ENCODE measurements around the gene ELOVL1. TPM values are rescaled to one million over a fixed set of nuclear protein-coding genes. Genes with fewer than 3 reads are reported as not detected.
A peak's percentile ranks its signal among the peaks of the same experiment; 100 is the strongest.
"Not testable (repeated sequence)": the region's sequence is repeated elsewhere in the genome, so short reads cannot be mapped to it uniquely, and the experiment has no call there.

The ELOVL1 gene
- total RNA-seq, 1 experiment from 2014 or later = 128 TPM

- Histone ChIP-seq H2AFZ (ENCODE audit: low read length) (0 out of 2 replicates have a peak overlapping the region, but pooled peaks have one; percentile 29), H3K4me3 (ENCODE audit: low read length) (peak overlapping the region; percentile 25; the same call in 1 of the 2 replicates), H3K9me2 (replicated peaks; ENCODE audit: low read length) (no peaks in the 10 kb centered on the region), H3K4me2 (ENCODE audit: low read length) (peak overlapping the region; percentile 67), H3F3A (ENCODE audit: low read length, unreplicated experiment) (peaks cover 19% of the 10 kb centered on the region), H3K36me3 (ENCODE audit: low read depth, low read length) (no peaks in the 10 kb centered on the region), H4K20me1 (ENCODE audit: low read length) (no peaks in the 10 kb centered on the region), H3K9ac (ENCODE audit: low read length) (peak overlapping the region; percentile 19; the same call in 1 of the 2 replicates), H3K27me3 (ENCODE audit: low read length) (no peaks in the 10 kb centered on the region), H3K9me3 (ENCODE audit: low read length) (no peaks in the 10 kb centered on the region), H3K79me2 (ENCODE audit: low read length) (peaks cover 21% of the 10 kb centered on the region), H3K27ac (ENCODE audit: low read length) (peak overlapping the region; percentile 90), H3K4me1 (ENCODE audit: insufficient read depth, low read length) (peaks cover 47% of the 10 kb centered on the region)
- TF ChIP-seq CTCF (conservative IDR thresholded peaks at IDR 0.05; ENCODE audit: low read depth, low read length) (no peak), EZH2phosphoT487 (IDR thresholded peaks at IDR 0.05; ENCODE audit: borderline replicate concordance, low read length) (no peak), EZH2 (IDR thresholded peaks at IDR 0.05; ENCODE audit: low read length, unreplicated experiment) (no peak)
- DNase-seq (peak; percentile 93), ATAC-seq (peak; percentile 75)
- ChIA-PET CTCF (no interaction called here), POLR2A (ENCODE audit: unreplicated experiment) (interaction anchor here (0.6 kb wide), 1 partner anchor 63 kb away, joined by 3 read pairs; no protein-coding TSS in a partner anchor)
- intact Hi-C loops (cut with micrococcal nuclease) = no loop called here
- no TSS peak for BruUV-seq (replicated peaks)
These were observed 5.5 kb upstream of the ELOVL1 start for GRCh38 chr1:43373066-43373940.

- H3K9me2 ChIP-seq (replicated peaks; ENCODE audit: low read length) = no peaks in the 10 kb centered on the region
- no peaks in the 10 kb centered on the region for H4K20me1 ChIP-seq (ENCODE audit: low read length)
- intact Hi-C loops (cut with micrococcal nuclease) = no loop called here
- H3K4me1 ChIP-seq (ENCODE audit: insufficient read depth, low read length) = peaks cover 47% of the 10 kb centered on the region
- no peaks in the 10 kb centered on the region for H3K36me3 ChIP-seq (ENCODE audit: low read depth, low read length)
- peaks cover 28% of the 10 kb centered on the region for H3K79me2 ChIP-seq (ENCODE audit: low read length)
- ATAC-seq (no peak), DNase-seq (peak; percentile 60)
- peak overlapping the region; percentile 67 for H3K4me2 ChIP-seq (ENCODE audit: low read length)
- ChIA-PET POLR2A (ENCODE audit: unreplicated experiment) (interaction anchor here (0.7 kb wide), 1 partner anchor 82 kb away, joined by 8 read pairs; no protein-coding TSS in a partner anchor), CTCF (no interaction called here)
- no peaks in the 10 kb centered on the region for H3K9me3 ChIP-seq (ENCODE audit: low read length)
- BruUV-seq (replicated peaks) = no TSS peak
- peak overlapping the region; percentile 25 for H3K4me3 ChIP-seq (ENCODE audit: low read length)
- no peaks in the 10 kb centered on the region for H3K27me3 ChIP-seq (ENCODE audit: low read length)
- 0 out of 2 replicates have a peak overlapping the region, but pooled peaks have one; percentile 18 for H3K9ac ChIP-seq (ENCODE audit: low read length)
- H3K27ac ChIP-seq (ENCODE audit: low read length) = peak overlapping the region; percentile 90
- TF ChIP-seq CTCF (conservative IDR thresholded peaks at IDR 0.05; ENCODE audit: low read depth, low read length) = no peak
- TF ChIP-seq EZH2phosphoT487 (IDR thresholded peaks at IDR 0.05; ENCODE audit: borderline replicate concordance, low read length) = no peak
- no peak for TF ChIP-seq EZH2 (IDR thresholded peaks at IDR 0.05; ENCODE audit: low read length, unreplicated experiment)
- peaks cover 19% of the 10 kb centered on the region for H3F3A ChIP-seq (ENCODE audit: low read length, unreplicated experiment)
- H2AFZ ChIP-seq (ENCODE audit: low read length) = no peak overlapping the region
These were observed 4.4 kb upstream of the ELOVL1 start for GRCh38 chr1:43372172-43372571.

- Histone ChIP-seq H3F3A (ENCODE audit: low read length, unreplicated experiment) (peaks cover 19% of the 10 kb centered on the region), H3K27ac (ENCODE audit: low read length) (no peak overlapping the region), H3K36me3 (ENCODE audit: low read depth, low read length) (no peaks in the 10 kb centered on the region), H3K4me1 (ENCODE audit: insufficient read depth, low read length) (peaks cover 60% of the 10 kb centered on the region), H3K9me2 (replicated peaks; ENCODE audit: low read length) (no peaks in the 10 kb centered on the region), H3K9ac (ENCODE audit: low read length) (no peak overlapping the region), H3K4me2 (ENCODE audit: low read length) (0 out of 2 replicates have a peak overlapping the region, but pooled peaks have one; percentile 0), H3K4me3 (ENCODE audit: low read length) (no peak overlapping the region), H3K27me3 (ENCODE audit: low read length) (no peaks in the 10 kb centered on the region), H2AFZ (ENCODE audit: low read length) (no peak overlapping the region), H4K20me1 (ENCODE audit: low read length) (no peaks in the 10 kb centered on the region), H3K9me3 (ENCODE audit: low read length) (no peaks in the 10 kb centered on the region), H3K79me2 (ENCODE audit: low read length) (peaks cover 44% of the 10 kb centered on the region)
- intact Hi-C loops (cut with micrococcal nuclease) = no loop called here
- no TSS peak for BruUV-seq (replicated peaks)
- TF ChIP-seq CTCF (conservative IDR thresholded peaks at IDR 0.05; ENCODE audit: low read depth, low read length) = no peak
- TF ChIP-seq EZH2phosphoT487 (IDR thresholded peaks at IDR 0.05; ENCODE audit: borderline replicate concordance, low read length) = no peak
- TF ChIP-seq EZH2 (IDR thresholded peaks at IDR 0.05; ENCODE audit: low read length, unreplicated experiment) = no peak
- no peak for ATAC-seq
- DNase-seq = no peak
- ChIA-PET CTCF (no interaction called here), POLR2A (ENCODE audit: unreplicated experiment) (no interaction called here)
These were observed 2.8 kb upstream of the ELOVL1 start for GRCh38 chr1:43370564-43370963.

GRCh38 chr1:43369779-43370178, 2.0 kb upstream of the ELOVL1 start:
- H2AFZ ChIP-seq (ENCODE audit: low read length); H3K36me3 ChIP-seq (ENCODE audit: low read depth, low read length); H3K27me3 ChIP-seq (ENCODE audit: low read length); H3K27ac ChIP-seq (ENCODE audit: low read length); H4K20me1 ChIP-seq (ENCODE audit: low read length); POLR2A ChIA-PET (ENCODE audit: unreplicated experiment); CTCF ChIA-PET; H3K9me2 ChIP-seq (replicated peaks; ENCODE audit: low read length); H3K9ac ChIP-seq (ENCODE audit: low read length); intact Hi-C loops (cut with micrococcal nuclease); H3K4me3 ChIP-seq (ENCODE audit: low read length); BruUV-seq (replicated peaks); H3K9me3 ChIP-seq (ENCODE audit: low read length); ATAC-seq; DNase-seq; H3K4me2 ChIP-seq (ENCODE audit: low read length): not testable (repeated sequence)
- peaks cover 68% of the 10 kb centered on the region for H3K4me1 ChIP-seq (ENCODE audit: insufficient read depth, low read length)
- peaks cover 19% of the 10 kb centered on the region for H3F3A ChIP-seq (ENCODE audit: low read length, unreplicated experiment)
- peaks cover 52% of the 10 kb centered on the region for H3K79me2 ChIP-seq (ENCODE audit: low read length)
